Measurements from ENCODE around the gene DAAM1. TPM values are rescaled to one million over a fixed set of nuclear protein-coding genes. Genes with fewer than 3 reads are reported as not detected.

The DAAM1 gene
- total RNA-seq, 1 experiment from 2014 or later: 13.3 TPM

DNA sequence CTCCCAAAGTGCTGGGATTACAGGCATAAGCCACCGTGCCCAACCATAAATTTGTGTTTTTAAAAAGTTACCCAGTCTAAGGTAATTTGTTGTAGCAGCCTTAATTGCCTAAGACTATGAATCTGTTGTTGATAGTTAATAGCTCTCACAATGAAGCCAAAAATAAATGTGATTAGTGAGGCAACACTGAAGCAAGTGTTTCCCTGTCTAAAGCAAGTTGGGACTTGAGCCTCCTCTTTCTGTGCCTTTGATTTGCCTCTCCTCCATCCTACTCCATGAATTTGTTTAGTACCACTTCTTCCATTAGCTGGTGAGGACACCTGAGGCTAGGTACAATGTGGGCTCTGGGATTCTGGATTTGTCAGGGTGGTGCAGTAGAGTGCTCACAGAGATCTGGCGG, 36.8 kb downstream of the DAAM1 start:
- no peaks in the 10 kb centered on the region for H3K4me1 ChIP-seq (ENCODE audit: control insufficient read depth, insufficient read depth, low read length)
- in situ Hi-C loops (cut with HindIII; ENCODE audit: low pct_unique_long_range_greater_than_20kb, low sequenced_read_pairs) (no loop called here), intact Hi-C loops (cut with micrococcal nuclease; ENCODE audit: unreplicated experiment) (no loop called here)
- H3K9me3 ChIP-seq (ENCODE audit: control insufficient read depth, insufficient read depth, low read depth, low read length): no peaks in the 10 kb centered on the region
- no peaks in the 10 kb centered on the region for H3K27me3 ChIP-seq (ENCODE audit: control insufficient read depth, insufficient read depth, low read length)
- no peak for DNase-seq (ENCODE audit: low read depth, low spot score)
- no TSS peak for BruUV-seq (replicated peaks)
- no peak overlapping the region for H3K4me3 ChIP-seq (ENCODE audit: low read depth in 2 of 2, low read length in 2 of 2)
- no peak overlapping the region for H3K27ac ChIP-seq (ENCODE audit: low read length)
- TF ChIP-seq TCF7L2 (IDR thresholded peaks at IDR 0.05; ENCODE audit: low read depth, low read length) (no peak), SIN3A (IDR thresholded peaks at IDR 0.05; ENCODE audit: borderline replicate concordance, insufficient read depth, low read depth, low read length) (no peak), POLR2AphosphoS5 (IDR thresholded peaks at IDR 0.05; ENCODE audit: low read depth, low read length) (no peak)
- TF ChIP-seq, protein P1, sequence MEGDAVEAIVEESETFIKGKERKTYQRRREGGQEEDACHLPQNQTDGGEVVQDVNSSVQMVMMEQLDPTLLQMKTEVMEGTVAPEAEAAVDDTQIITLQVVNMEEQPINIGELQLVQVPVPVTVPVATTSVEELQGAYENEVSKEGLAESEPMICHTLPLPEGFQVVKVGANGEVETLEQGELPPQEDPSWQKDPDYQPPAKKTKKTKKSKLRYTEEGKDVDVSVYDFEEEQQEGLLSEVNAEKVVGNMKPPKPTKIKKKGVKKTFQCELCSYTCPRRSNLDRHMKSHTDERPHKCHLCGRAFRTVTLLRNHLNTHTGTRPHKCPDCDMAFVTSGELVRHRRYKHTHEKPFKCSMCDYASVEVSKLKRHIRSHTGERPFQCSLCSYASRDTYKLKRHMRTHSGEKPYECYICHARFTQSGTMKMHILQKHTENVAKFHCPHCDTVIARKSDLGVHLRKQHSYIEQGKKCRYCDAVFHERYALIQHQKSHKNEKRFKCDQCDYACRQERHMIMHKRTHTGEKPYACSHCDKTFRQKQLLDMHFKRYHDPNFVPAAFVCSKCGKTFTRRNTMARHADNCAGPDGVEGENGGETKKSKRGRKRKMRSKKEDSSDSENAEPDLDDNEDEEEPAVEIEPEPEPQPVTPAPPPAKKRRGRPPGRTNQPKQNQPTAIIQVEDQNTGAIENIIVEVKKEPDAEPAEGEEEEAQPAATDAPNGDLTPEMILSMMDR (IDR thresholded peaks at IDR 0.05): no peak
- TF ChIP-seq, protein P2, sequence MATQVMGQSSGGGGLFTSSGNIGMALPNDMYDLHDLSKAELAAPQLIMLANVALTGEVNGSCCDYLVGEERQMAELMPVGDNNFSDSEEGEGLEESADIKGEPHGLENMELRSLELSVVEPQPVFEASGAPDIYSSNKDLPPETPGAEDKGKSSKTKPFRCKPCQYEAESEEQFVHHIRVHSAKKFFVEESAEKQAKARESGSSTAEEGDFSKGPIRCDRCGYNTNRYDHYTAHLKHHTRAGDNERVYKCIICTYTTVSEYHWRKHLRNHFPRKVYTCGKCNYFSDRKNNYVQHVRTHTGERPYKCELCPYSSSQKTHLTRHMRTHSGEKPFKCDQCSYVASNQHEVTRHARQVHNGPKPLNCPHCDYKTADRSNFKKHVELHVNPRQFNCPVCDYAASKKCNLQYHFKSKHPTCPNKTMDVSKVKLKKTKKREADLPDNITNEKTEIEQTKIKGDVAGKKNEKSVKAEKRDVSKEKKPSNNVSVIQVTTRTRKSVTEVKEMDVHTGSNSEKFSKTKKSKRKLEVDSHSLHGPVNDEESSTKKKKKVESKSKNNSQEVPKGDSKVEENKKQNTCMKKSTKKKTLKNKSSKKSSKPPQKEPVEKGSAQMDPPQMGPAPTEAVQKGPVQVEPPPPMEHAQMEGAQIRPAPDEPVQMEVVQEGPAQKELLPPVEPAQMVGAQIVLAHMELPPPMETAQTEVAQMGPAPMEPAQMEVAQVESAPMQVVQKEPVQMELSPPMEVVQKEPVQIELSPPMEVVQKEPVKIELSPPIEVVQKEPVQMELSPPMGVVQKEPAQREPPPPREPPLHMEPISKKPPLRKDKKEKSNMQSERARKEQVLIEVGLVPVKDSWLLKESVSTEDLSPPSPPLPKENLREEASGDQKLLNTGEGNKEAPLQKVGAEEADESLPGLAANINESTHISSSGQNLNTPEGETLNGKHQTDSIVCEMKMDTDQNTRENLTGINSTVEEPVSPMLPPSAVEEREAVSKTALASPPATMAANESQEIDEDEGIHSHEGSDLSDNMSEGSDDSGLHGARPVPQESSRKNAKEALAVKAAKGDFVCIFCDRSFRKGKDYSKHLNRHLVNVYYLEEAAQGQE (IDR thresholded peaks at IDR 0.05; ENCODE audit: insufficient read depth in 1 of 2, low read depth in 2 of 2, low read length in 1 of 2): no peak
- ATAC-seq: no peak
- no peaks in the 10 kb centered on the region for H3K36me3 ChIP-seq (ENCODE audit: control insufficient read depth, insufficient read depth, low read length)
- POLR2A ChIA-PET: no interaction called here
- CTCF ChIA-PET: no interaction called here

DNA sequence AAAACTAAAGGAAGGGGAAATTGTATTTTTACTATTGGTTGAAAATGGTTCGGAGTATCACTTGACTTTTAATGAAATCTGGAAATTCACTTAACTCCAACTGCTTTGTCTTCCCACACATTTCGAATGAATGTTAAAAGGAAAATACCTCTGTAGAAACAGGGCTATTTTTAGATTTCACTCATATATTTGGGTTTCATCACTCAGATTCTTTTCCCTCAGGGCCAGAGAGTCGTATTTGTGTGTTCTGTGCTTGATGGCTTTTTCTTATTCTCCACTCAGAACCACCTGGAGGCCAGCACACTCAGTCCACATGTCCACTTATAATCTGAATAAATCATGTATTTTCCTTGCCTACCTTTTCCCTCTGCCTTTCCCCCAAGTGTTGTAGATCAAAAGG, 40.0 kb downstream of the DAAM1 start:
- Histone ChIP-seq H3K4me3 (ENCODE audit: low read depth in 2 of 2, low read length in 2 of 2) (no peak overlapping the region), H3K36me3 (ENCODE audit: control insufficient read depth, insufficient read depth, low read length) (no peaks in the 10 kb centered on the region), H3K27me3 (ENCODE audit: control insufficient read depth, insufficient read depth, low read length) (no peaks in the 10 kb centered on the region), H3K9me3 (ENCODE audit: control insufficient read depth, insufficient read depth, low read depth, low read length) (no peaks in the 10 kb centered on the region), H3K4me1 (ENCODE audit: control insufficient read depth, insufficient read depth, low read length) (no peaks in the 10 kb centered on the region), H3K27ac (ENCODE audit: low read length) (no peak overlapping the region)
- in situ Hi-C loops (cut with HindIII; ENCODE audit: low pct_unique_long_range_greater_than_20kb, low sequenced_read_pairs) (no loop called here), intact Hi-C loops (cut with micrococcal nuclease; ENCODE audit: unreplicated experiment) (no loop called here)
- no peak for TF ChIP-seq TCF7L2 (IDR thresholded peaks at IDR 0.05; ENCODE audit: low read depth, low read length)
- TF ChIP-seq, protein P2 (IDR thresholded peaks at IDR 0.05; ENCODE audit: insufficient read depth in 1 of 2, low read depth in 2 of 2, low read length in 1 of 2): no peak
- TF ChIP-seq, protein P1 (IDR thresholded peaks at IDR 0.05): no peak
- TF ChIP-seq SIN3A (IDR thresholded peaks at IDR 0.05; ENCODE audit: borderline replicate concordance, insufficient read depth, low read depth, low read length): no peak
- no peak for TF ChIP-seq POLR2AphosphoS5 (IDR thresholded peaks at IDR 0.05; ENCODE audit: low read depth, low read length)
- ChIA-PET CTCF (no interaction called here), POLR2A (no interaction called here)
- no TSS peak for BruUV-seq (replicated peaks)
- no peak for DNase-seq (ENCODE audit: low read depth, low spot score)
- ATAC-seq: no peak

Data from Panc1 (cell line).